ENCODE measurements around the gene AHCYL2.
A peak's percentile ranks its signal among the peaks of the same experiment; 100 is the strongest.

Gene AHCYL2

DNA sequence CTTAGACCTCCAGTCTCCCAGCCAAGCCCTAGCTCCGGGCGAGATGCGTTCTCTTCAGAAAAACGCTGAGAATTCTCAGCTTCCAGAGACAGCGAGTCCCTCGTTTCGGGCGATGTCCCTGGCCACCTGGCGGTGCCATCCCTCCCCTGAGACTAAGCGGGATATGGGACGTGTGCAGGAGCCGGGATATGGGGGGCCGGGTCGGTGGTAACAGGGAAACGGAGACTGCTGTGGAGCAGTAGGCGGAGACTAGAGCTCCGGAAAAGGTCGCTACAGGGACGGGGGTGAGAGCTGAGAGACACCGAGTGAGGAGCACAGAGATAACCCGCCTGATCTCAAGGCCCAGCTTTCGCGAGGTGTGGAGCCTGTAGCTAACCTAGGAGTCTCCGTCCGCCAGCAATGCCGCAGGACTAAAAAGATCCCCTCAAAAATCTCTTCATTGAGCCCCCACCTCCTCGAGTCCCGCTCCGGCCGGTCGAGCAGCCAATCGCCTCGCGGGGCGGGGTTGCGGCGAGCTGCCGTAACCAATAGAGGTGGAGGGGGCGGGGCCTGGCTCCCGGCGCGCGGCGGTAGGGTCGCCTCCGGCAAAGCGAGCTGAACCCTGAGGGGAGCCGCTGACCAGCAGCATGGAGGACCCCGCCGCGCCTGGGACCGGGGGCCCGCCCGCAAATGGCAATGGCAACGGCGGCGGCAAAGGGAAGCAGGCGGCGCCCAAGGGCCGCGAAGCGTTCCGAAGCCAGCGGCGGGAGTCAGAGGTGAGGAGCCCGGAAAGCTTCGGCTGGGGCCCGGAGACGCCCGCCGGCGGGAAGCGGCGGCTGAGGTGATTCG, 209.2 kb downstream of the AHCYL2 start, which contains the start of gene STRIP2:
Gene STRIP2, plus strand, starts transcription at position 586 of the 828 bp plus-strand sequence. Its CDS starts 41 bp downstream, at position 627.
- Histone ChIP-seq H3K27ac (ENCODE audit: low read depth, low read length) (no peak within 1 kb of the TSS), H3K9ac (ENCODE audit: low read depth in 1 of 2, low read length in 2 of 2) (peak within 1 kb of the TSS; percentile 55 to 58), H3K4me1 (ENCODE audit: control insufficient read depth in 1 of 2, insufficient read depth in 2 of 2, low read length in 2 of 2) (peaks cover 10 to 15% of the 10 kb centered on the region in 2 donors), H3K36me3 (ENCODE audit: control insufficient read depth in 1 of 2, insufficient read depth in 2 of 2, low read length in 2 of 2) (no peaks in the 10 kb centered on the region), H3K27me3 (ENCODE audit: control insufficient read depth in 1 of 2, insufficient read depth in 2 of 2, low read length in 2 of 2) (peaks cover 8 to 19% of the 10 kb centered on the region in 2 donors), H3K9me3 (ENCODE audit: control insufficient read depth in 1 of 2, low read length in 2 of 2) (no peaks in the 10 kb centered on the region), H3K4me3 (ENCODE audit: low read depth in 1 of 2, low read length in 2 of 2) (peak within 1 kb of the TSS; percentile 80 to 88)

DNA sequence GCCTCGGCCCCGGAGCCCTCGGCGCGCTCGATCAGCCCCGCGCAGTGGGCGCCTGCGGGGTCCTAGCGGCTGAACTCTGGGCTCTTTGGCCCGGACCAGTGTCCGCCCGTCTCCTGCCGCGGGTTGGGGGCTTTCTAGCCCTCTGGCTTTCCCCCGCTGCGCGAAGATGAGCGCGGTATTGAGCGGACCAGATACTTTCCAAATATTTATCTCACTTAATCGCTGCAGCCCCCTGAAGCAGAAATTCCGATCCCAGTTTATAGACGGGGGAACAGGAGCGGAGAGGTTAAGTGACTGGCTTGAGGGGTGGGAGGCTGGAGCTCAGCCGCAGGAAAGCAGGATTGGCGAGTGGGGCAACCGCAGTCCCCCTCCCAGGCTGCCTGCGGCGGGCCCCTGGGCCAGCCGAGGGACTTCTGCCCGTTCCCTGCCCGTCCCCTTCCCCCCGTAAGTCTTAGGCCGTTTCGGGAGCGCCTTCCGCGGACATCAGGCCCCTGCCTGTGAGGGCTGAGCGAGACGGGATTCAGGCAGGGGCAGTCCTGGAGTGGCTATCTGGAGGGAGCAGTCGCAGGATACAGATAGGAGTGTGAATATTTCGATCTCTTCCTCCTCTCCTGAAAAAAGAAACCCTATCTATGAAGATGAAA, 210.0 kb downstream of the AHCYL2 start:
- H3K27me3 ChIP-seq (ENCODE audit: control insufficient read depth in 1 of 2, insufficient read depth in 2 of 2, low read length in 2 of 2) = peaks cover 8 to 19% of the 10 kb centered on the region in 2 donors
- H3K4me1 ChIP-seq (ENCODE audit: control insufficient read depth in 1 of 2, insufficient read depth in 2 of 2, low read length in 2 of 2) = peaks cover 10 to 15% of the 10 kb centered on the region in 2 donors
- no peaks in the 10 kb centered on the region for H3K36me3 ChIP-seq (ENCODE audit: control insufficient read depth in 1 of 2, insufficient read depth in 2 of 2, low read length in 2 of 2)
- no peak overlapping the region for H3K27ac ChIP-seq (ENCODE audit: low read depth, low read length)
- peak overlapping the region; percentile 55 to 58 for H3K9ac ChIP-seq (ENCODE audit: low read depth in 1 of 2, low read length in 2 of 2)
- peak overlapping the region; percentile 80 to 88 for H3K4me3 ChIP-seq (ENCODE audit: low read depth in 1 of 2, low read length in 2 of 2)
- no peaks in the 10 kb centered on the region for H3K9me3 ChIP-seq (ENCODE audit: control insufficient read depth in 1 of 2, low read length in 2 of 2)

DNA sequence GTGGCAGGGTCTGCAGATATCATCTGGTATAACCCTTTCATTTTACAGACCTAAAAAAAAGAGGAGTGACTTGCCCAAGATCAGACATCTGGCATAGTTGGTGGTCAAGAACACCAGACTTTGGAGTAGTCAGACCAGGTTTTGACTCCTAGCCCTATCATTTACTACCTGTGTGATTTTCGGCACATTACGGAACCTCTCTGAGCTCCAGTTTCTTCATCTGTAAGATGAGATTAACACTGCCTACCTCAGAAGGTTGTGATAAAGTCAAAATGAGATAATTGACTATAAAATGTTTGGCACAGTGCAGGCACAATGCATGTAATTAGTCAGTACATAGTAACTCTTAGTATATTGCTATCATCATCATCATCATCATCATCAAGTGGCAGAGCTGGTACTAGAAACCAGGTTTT, 210.6 kb downstream of the AHCYL2 start:
- peak overlapping the region; percentile 80 to 88 for H3K4me3 ChIP-seq (ENCODE audit: low read depth in 1 of 2, low read length in 2 of 2)
- H3K9me3 ChIP-seq (ENCODE audit: control insufficient read depth in 1 of 2, low read length in 2 of 2) = no peaks in the 10 kb centered on the region
- peaks cover 8 to 19% of the 10 kb centered on the region in 2 donors for H3K27me3 ChIP-seq (ENCODE audit: control insufficient read depth in 1 of 2, insufficient read depth in 2 of 2, low read length in 2 of 2)
- no peak overlapping the region for H3K27ac ChIP-seq (ENCODE audit: low read depth, low read length)
- peaks cover 10 to 15% of the 10 kb centered on the region in 2 donors for H3K4me1 ChIP-seq (ENCODE audit: control insufficient read depth in 1 of 2, insufficient read depth in 2 of 2, low read length in 2 of 2)
- H3K9ac ChIP-seq (ENCODE audit: low read depth in 1 of 2, low read length in 2 of 2) = peak overlapping the region in 1 of 2 donors; percentile 55
- H3K36me3 ChIP-seq (ENCODE audit: control insufficient read depth in 1 of 2, insufficient read depth in 2 of 2, low read length in 2 of 2) = no peaks in the 10 kb centered on the region

GRCh38 chr7:129436335-129436923, 211.6 kb downstream of the AHCYL2 start:
- Histone ChIP-seq H3K27ac (ENCODE audit: low read depth, low read length) (no peak overlapping the region), H3K9ac (ENCODE audit: low read depth in 1 of 2, low read length in 2 of 2) (no peak overlapping the region), H3K4me3 (ENCODE audit: low read depth in 1 of 2, low read length in 2 of 2) (no peak overlapping the region), H3K36me3 (ENCODE audit: control insufficient read depth in 1 of 2, insufficient read depth in 2 of 2, low read length in 2 of 2) (no peaks in the 10 kb centered on the region), H3K4me1 (ENCODE audit: control insufficient read depth in 1 of 2, insufficient read depth in 2 of 2, low read length in 2 of 2) (peaks cover 10 to 15% of the 10 kb centered on the region in 2 donors), H3K27me3 (ENCODE audit: control insufficient read depth in 1 of 2, insufficient read depth in 2 of 2, low read length in 2 of 2) (peaks cover 8 to 19% of the 10 kb centered on the region in 2 donors), H3K9me3 (ENCODE audit: control insufficient read depth in 1 of 2, low read length in 2 of 2) (no peaks in the 10 kb centered on the region)

GRCh38 chr7:129437190-129437589, 212.4 kb downstream of the AHCYL2 start:
- Histone ChIP-seq H3K4me3 (ENCODE audit: low read depth in 1 of 2, low read length in 2 of 2) (no peak overlapping the region), H3K27ac (ENCODE audit: low read depth, low read length) (no peak overlapping the region), H3K36me3 (ENCODE audit: control insufficient read depth in 1 of 2, insufficient read depth in 2 of 2, low read length in 2 of 2) (no peaks in the 10 kb centered on the region), H3K27me3 (ENCODE audit: control insufficient read depth in 1 of 2, insufficient read depth in 2 of 2, low read length in 2 of 2) (peaks cover 8 to 19% of the 10 kb centered on the region in 2 donors), H3K9me3 (ENCODE audit: control insufficient read depth in 1 of 2, low read length in 2 of 2) (no peaks in the 10 kb centered on the region), H3K9ac (ENCODE audit: low read depth in 1 of 2, low read length in 2 of 2) (no peak overlapping the region), H3K4me1 (ENCODE audit: control insufficient read depth in 1 of 2, insufficient read depth in 2 of 2, low read length in 2 of 2) (peaks cover 10 to 15% of the 10 kb centered on the region in 2 donors)

- no peak overlapping the region for H3K9ac ChIP-seq (ENCODE audit: low read depth in 1 of 2, low read length in 2 of 2)
- H3K36me3 ChIP-seq (ENCODE audit: control insufficient read depth in 1 of 2, insufficient read depth in 2 of 2, low read length in 2 of 2) = no peaks in the 10 kb centered on the region
- no peak overlapping the region for H3K4me3 ChIP-seq (ENCODE audit: low read depth in 1 of 2, low read length in 2 of 2)
- no peak overlapping the region for H3K27ac ChIP-seq (ENCODE audit: low read depth, low read length)
- H3K9me3 ChIP-seq (ENCODE audit: control insufficient read depth in 1 of 2, low read length in 2 of 2) = no peaks in the 10 kb centered on the region
- peaks cover 10 to 13% of the 10 kb centered on the region in 2 donors for H3K4me1 ChIP-seq (ENCODE audit: control insufficient read depth in 1 of 2, insufficient read depth in 2 of 2, low read length in 2 of 2)
- H3K27me3 ChIP-seq (ENCODE audit: control insufficient read depth in 1 of 2, insufficient read depth in 2 of 2, low read length in 2 of 2) = peaks cover 5 to 14% of the 10 kb centered on the region in 2 donors
Measured at GRCh38 chr7:129438281-129438838, 213.5 kb downstream of the AHCYL2 start.

DNA sequence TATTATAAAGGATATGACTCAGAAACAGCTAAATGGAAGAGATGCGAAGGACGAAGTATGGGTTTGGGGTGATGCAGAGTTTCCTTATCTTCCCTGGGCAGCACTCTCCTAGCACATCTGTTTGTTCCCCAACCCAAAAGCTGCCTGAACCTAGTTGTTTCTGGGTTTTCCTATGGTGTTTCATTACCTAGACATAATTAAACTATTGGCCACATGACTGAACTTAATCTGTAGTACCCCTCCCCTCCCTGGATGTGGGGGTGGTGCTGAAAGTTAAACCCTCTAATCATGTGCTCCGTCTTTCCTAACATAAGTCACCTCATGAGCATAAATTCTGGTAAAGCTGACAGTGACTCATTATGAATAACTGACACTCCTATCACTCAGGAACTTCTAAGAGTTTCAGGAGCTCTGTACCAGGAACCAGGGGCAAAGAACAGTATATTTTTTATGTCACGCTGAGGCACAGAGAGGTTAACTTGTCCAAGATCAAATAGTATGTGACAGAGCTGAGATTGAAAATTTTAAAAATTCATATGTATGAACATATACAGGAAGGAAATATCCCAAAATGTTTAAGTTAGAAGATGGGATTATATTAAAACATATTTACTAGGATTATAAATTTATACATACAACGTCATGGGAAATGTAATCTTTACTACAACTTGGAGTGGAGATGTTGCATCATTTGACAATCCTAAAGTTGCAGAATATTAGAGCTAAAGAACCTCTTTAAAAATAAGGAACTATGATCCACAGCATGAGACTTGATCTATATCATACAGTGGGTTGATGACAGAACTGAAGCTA, 214.2 kb downstream of the AHCYL2 start:
- H3K36me3 ChIP-seq (ENCODE audit: control insufficient read depth in 1 of 2, insufficient read depth in 2 of 2, low read length in 2 of 2) = no peaks in the 10 kb centered on the region
- H3K27me3 ChIP-seq (ENCODE audit: control insufficient read depth in 1 of 2, insufficient read depth in 2 of 2, low read length in 2 of 2) = peaks cover 5 to 13% of the 10 kb centered on the region in 2 donors
- H3K9ac ChIP-seq (ENCODE audit: low read depth in 1 of 2, low read length in 2 of 2) = no peak overlapping the region
- H3K4me3 ChIP-seq (ENCODE audit: low read depth in 1 of 2, low read length in 2 of 2) = no peak overlapping the region
- H3K27ac ChIP-seq (ENCODE audit: low read depth, low read length) = no peak overlapping the region
- no peaks in the 10 kb centered on the region for H3K9me3 ChIP-seq (ENCODE audit: control insufficient read depth in 1 of 2, low read length in 2 of 2)
- peaks cover 6 to 8% of the 10 kb centered on the region in 2 donors for H3K4me1 ChIP-seq (ENCODE audit: control insufficient read depth in 1 of 2, insufficient read depth in 2 of 2, low read length in 2 of 2)

- Histone ChIP-seq H3K27me3 (ENCODE audit: control insufficient read depth in 1 of 2, insufficient read depth in 2 of 2, low read length in 2 of 2) (peaks cover 3 to 9% of the 10 kb centered on the region in 2 donors), H3K9ac (ENCODE audit: low read depth in 1 of 2, low read length in 2 of 2) (no peak overlapping the region), H3K27ac (ENCODE audit: low read depth, low read length) (no peak overlapping the region), H3K4me3 (ENCODE audit: low read depth in 1 of 2, low read length in 2 of 2) (no peak overlapping the region), H3K36me3 (ENCODE audit: control insufficient read depth in 1 of 2, insufficient read depth in 2 of 2, low read length in 2 of 2) (no peaks in the 10 kb centered on the region), H3K9me3 (ENCODE audit: control insufficient read depth in 1 of 2, low read length in 2 of 2) (no peaks in the 10 kb centered on the region), H3K4me1 (ENCODE audit: control insufficient read depth in 1 of 2, insufficient read depth in 2 of 2, low read length in 2 of 2) (peaks cover 1 to 2% of the 10 kb centered on the region in 2 donors)
Measured at GRCh38 chr7:129439963-129440625, 215.3 kb downstream of the AHCYL2 start.

DNA sequence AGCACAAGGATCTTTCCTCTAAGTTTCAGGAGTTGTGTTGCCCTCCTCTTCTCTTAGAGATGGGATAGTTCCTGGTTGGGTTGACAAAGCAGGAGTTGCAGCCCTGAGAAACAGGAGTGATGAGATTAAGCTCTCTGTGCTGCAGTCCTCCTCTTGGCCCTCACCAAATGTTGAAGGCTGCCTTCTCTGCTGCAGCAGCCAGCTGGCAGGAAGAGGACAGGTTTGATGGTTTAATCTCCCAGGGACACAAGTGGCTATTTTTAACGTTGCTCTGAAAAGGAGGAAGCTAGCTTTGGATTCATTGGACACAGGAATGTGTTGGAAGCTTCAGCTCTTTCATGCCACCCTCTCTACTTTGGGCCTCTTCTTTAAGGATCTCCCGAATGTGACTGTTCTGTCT, 218.8 kb downstream of the AHCYL2 start:
- Histone ChIP-seq H3K4me1 (ENCODE audit: control insufficient read depth in 1 of 2, insufficient read depth in 2 of 2, low read length in 2 of 2) (no peaks in the 10 kb centered on the region), H3K27me3 (ENCODE audit: control insufficient read depth in 1 of 2, insufficient read depth in 2 of 2, low read length in 2 of 2) (no peaks in the 10 kb centered on the region), H3K9me3 (ENCODE audit: control insufficient read depth in 1 of 2, low read length in 2 of 2) (no peaks in the 10 kb centered on the region), H3K9ac (ENCODE audit: low read depth in 1 of 2, low read length in 2 of 2) (no peak overlapping the region), H3K4me3 (ENCODE audit: low read depth in 1 of 2, low read length in 2 of 2) (no peak overlapping the region), H3K27ac (ENCODE audit: low read depth, low read length) (no peak overlapping the region), H3K36me3 (ENCODE audit: control insufficient read depth in 1 of 2, insufficient read depth in 2 of 2, low read length in 2 of 2) (no peaks in the 10 kb centered on the region)

All from duodenal mucosa (tissue), 2 donors.